Mesenchymal stem cell (in vitro differentiated cells and primary cell): ENCODE data around the gene SNAP47.

Experiments used
- DNase-seq: peaks from one replicate; pipeline ENCODE4 v3.0.0-alpha.2; 2013
- H2AFZ ChIP-seq: one replicate; pipeline ENCODE4 v1.6.1; 2013; ENCODE audit warnings: low read depth, mild to moderate bottlenecking, control low read depth, inconsistent platforms, low read length, moderate library complexity
- H2AK5ac ChIP-seq: 2 replicates; pipeline ENCODE4 v1.6.1; 2013; ENCODE audit warnings: low read length, moderate library complexity, mild to moderate bottlenecking, inconsistent platforms; ENCODE audit not compliant: severe bottlenecking
- H2BK120ac ChIP-seq: one replicate; pipeline ENCODE4 v1.6.1; 2013; ENCODE audit warnings: low read depth, mild to moderate bottlenecking, inconsistent platforms, low read length, moderate library complexity
- H2BK12ac ChIP-seq, 2 experiments: one replicate each; pipeline ENCODE4 v1.6.1; 2013; ENCODE audit warnings: inconsistent platforms in 2 of 2, low read length in 2 of 2, mild to moderate bottlenecking in 2 of 2, moderate library complexity in 2 of 2, control low read depth in 1 of 2
- H2BK15ac ChIP-seq: one replicate; pipeline ENCODE4 v1.6.1; 2013; ENCODE audit warnings: mild to moderate bottlenecking, low read depth, inconsistent platforms; ENCODE audit not compliant: poor library complexity, severe bottlenecking
- H2BK5ac ChIP-seq: 2 replicates; pipeline ENCODE4 v1.6.1; 2013; ENCODE audit warnings: low read depth, mild to moderate bottlenecking, low read length, control low read depth, inconsistent platforms; ENCODE audit not compliant: poor library complexity, severe bottlenecking
- H3K14ac ChIP-seq, 2 experiments: one replicate each; pipeline ENCODE4 v1.6.1; 2013; ENCODE audit warnings: inconsistent platforms in 2 of 2, low read length in 2 of 2, control low read depth in 1 of 2, mild to moderate bottlenecking in 1 of 2, moderate library complexity in 1 of 2
- H3K18ac ChIP-seq, 2 experiments: one replicate each; pipeline ENCODE4 v1.6.1; 2013; ENCODE audit warnings: inconsistent platforms in 2 of 2, low read length in 2 of 2, control low read depth in 1 of 2, low read depth in 1 of 2, mild to moderate bottlenecking in 1 of 2
- H3K23ac ChIP-seq, 2 experiments: one replicate each; pipeline ENCODE4 v1.6.1; 2013; ENCODE audit warnings: inconsistent platforms in 2 of 2, low read length in 2 of 2, mild to moderate bottlenecking in 2 of 2, moderate library complexity in 2 of 2, control low read depth in 1 of 2
- H3K27ac ChIP-seq: 2 replicates; pipeline ENCODE4 v1.5.1; 2013; ENCODE audit warnings: mild to moderate bottlenecking, moderate library complexity, low read length, control low read depth, inconsistent platforms; ENCODE audit not compliant: poor library complexity, severe bottlenecking
- H3K27me3 ChIP-seq, 2 experiments: 2 replicates each; pipeline versions ENCODE4 v1.6.1 to v1.7.0; 2013; ENCODE audit warnings: low read length in 2 of 2, mild to moderate bottlenecking in 2 of 2, moderate library complexity in 2 of 2, control low read depth in 1 of 2, inconsistent platforms in 1 of 2; ENCODE audit not compliant: control insufficient read depth in 1 of 2, insufficient read depth in 1 of 2
- H3K36me3 ChIP-seq, 2 experiments: 2 replicates each; pipeline versions ENCODE4 v1.6.1 to v1.7.0; 2013; ENCODE audit warnings: low read length in 2 of 2, control low read depth in 1 of 2, inconsistent platforms in 1 of 2, low read depth in 1 of 2, mild to moderate bottlenecking in 1 of 2; ENCODE audit not compliant: insufficient read depth in 2 of 2, control insufficient read depth in 1 of 2
- H3K4ac ChIP-seq, 2 experiments: one replicate each; pipeline ENCODE4 v1.6.1; 2013; ENCODE audit warnings: inconsistent platforms in 2 of 2, low read length in 2 of 2, mild to moderate bottlenecking in 2 of 2, moderate library complexity in 2 of 2, control low read depth in 1 of 2, low read depth in 1 of 2
- H3K4me1 ChIP-seq: 2 replicates; pipeline ENCODE4 v1.6.1; 2013; ENCODE audit warnings: low read depth, low read length, control low read depth; ENCODE audit not compliant: control insufficient read depth, insufficient read depth
- H3K4me2 ChIP-seq: 2 replicates; pipeline ENCODE4 v1.6.1; 2013; ENCODE audit warnings: low read length, mild to moderate bottlenecking, inconsistent platforms; ENCODE audit not compliant: poor library complexity, severe bottlenecking
- H3K4me3 ChIP-seq, 2 experiments: 2 replicates each; pipeline versions ENCODE4 v1.5.1 to v1.7.0; 2013; ENCODE audit warnings: low read length in 2 of 2, mild to moderate bottlenecking in 2 of 2, control low read depth in 1 of 2, low read depth in 1 of 2; ENCODE audit not compliant: insufficient read depth in 1 of 2
- H3K79me1 ChIP-seq: replicated peaks from 2 replicates; pipeline ENCODE4 v1.6.1; 2013; ENCODE audit warnings: mild to moderate bottlenecking, control low read depth, low read length, inconsistent platforms; ENCODE audit not compliant: poor library complexity, severe bottlenecking
- H3K9ac ChIP-seq: 2 replicates; pipeline ENCODE4 v1.7.0; 2013; ENCODE audit warnings: mild to moderate bottlenecking, low read length, moderate library complexity
- H3K9me3 ChIP-seq: 2 replicates; pipeline ENCODE4 v1.7.0; 2013; ENCODE audit warnings: mild to moderate bottlenecking, low read length; ENCODE audit not compliant: control insufficient read depth
- H4K8ac ChIP-seq: one replicate; pipeline ENCODE4 v1.6.1; 2013; ENCODE audit warnings: inconsistent platforms, mild to moderate bottlenecking, low read length, moderate library complexity
- H4K91ac ChIP-seq: one replicate; pipeline ENCODE4 v1.6.1; 2013; ENCODE audit warnings: mild to moderate bottlenecking, low read length, inconsistent platforms
- WGBS: methylation state at CpG from one replicate; pipeline ENCODE4 v1.1.7; 2013; ENCODE audit warnings: mixed read lengths; 5-methylcytosine and 5-hydroxymethylcytosine counted together

The SNAP47 gene

DNA sequence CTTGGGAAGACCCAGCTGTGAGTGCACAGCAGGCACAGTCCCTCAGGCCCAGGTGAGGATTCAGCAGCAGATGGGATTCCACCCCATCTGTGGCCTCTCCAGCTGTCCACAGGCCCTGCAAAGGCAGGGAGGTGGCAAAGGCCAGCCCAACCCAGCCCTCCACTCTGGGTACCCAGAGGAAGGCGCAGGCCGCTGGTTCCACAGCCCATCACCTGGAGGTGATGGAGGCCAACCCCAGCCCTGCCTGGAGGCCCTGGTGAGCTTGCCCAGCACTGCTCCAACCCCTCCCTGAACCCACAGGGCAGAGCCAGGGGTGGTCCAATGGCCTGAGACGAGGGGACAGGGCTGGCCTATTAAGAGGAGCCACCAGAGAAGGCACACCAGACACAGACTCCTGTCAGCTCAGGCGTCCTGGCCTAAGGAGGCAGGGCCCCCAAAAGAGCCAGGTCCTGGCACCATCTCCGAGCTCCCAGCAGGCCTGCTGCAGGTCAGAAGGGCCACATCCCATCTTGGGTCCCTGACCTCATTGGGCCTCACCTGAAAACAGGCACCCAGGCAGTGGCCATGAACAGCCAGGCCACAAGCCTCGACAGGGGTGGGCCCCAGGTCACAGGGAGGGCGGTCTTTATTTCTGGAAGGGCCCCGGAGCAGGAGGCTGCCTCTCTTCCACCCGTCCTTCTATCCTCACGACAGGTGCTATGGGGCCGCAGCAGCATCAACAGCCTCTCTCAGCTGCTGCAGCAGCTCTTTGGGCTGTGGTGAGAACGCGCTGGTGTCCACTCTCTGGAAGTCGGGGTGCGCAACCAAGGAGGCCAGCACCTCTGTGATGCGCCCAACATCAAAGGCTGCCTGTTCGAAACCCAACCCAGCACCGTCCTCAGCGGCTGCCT, 3.3 kb upstream of the SNAP47 start:
- H3K4me1 ChIP-seq: peaks cover 60% of the 10 kb centered on the region
- no peak for DNase-seq
- H3K27me3 ChIP-seq: peaks cover 0 to 5% of the 10 kb centered on the region in 2 experiments
- no peak overlapping the region for H3K23ac ChIP-seq
- no peak overlapping the region for H4K91ac ChIP-seq
- no peak overlapping the region for H2BK120ac ChIP-seq
- WGBS: 93% methylated on average over 19 of the region's 19 CpGs
- H3K9me3 ChIP-seq: peaks cover under 1% of the 10 kb centered on the region
- H3K18ac ChIP-seq: no peak overlapping the region
- H3K4me3 ChIP-seq: no peak overlapping the region
- H2BK12ac ChIP-seq: no peak overlapping the region
- no peak overlapping the region for H3K9ac ChIP-seq
- H3K27ac ChIP-seq: no peak overlapping the region
- no peak overlapping the region for H3K14ac ChIP-seq
- no peak overlapping the region for H2BK15ac ChIP-seq
- no peak overlapping the region for H3K4ac ChIP-seq
- no peak overlapping the region for H2AK5ac ChIP-seq
- H2AFZ ChIP-seq: no peak overlapping the region
- no peak overlapping the region for H4K8ac ChIP-seq
- no peak overlapping the region for H3K4me2 ChIP-seq
- peaks cover 41% of the 10 kb centered on the region for H3K79me1 ChIP-seq
- peaks cover 32 to 35% of the 10 kb centered on the region in 2 experiments for H3K36me3 ChIP-seq
- H2BK5ac ChIP-seq: no peak overlapping the region

DNA sequence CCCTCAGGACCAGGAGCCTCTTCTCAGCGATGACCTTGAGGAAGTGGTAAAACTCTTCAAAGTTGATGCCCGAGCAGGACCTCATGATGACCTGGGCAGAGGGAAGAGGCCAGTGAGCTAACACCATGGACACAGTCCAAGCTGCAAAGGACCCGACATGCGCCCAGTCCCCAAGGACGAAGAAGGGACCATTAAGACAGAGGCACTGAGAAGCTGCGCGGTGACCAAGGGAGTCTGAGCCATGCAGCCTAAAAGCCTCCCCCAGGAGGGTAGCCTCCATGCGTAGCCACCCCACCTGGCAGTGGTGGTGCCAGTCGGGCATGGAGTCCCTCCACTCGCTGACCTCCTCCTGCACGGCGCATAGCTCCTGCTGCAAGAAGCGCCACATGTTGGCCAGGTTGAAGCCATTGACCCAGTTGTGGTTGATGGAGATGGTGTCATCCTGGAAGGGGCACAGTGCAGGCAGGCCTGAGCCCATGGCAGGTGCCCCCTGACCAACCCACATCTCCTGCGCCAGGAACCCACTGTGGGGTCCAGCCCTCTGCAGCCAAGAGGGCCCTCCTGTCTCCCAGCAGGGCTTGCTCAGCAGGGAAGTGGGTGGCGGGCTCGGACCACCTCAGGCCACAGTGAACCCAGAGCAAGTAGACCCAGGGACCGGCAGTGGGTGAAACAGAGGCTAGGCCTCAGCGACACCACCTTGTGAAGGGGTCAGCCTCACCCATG, 2.5 kb upstream of the SNAP47 start:
- peaks cover 32 to 35% of the 10 kb centered on the region in 2 experiments for H3K36me3 ChIP-seq
- no peak overlapping the region for H4K8ac ChIP-seq
- no peak overlapping the region for H2BK12ac ChIP-seq
- no peak overlapping the region for H2BK15ac ChIP-seq
- H3K9me3 ChIP-seq: no peaks in the 10 kb centered on the region
- H3K27ac ChIP-seq: no peak overlapping the region
- no peak overlapping the region for H3K4ac ChIP-seq
- no peak overlapping the region for H2BK5ac ChIP-seq
- H2BK120ac ChIP-seq: no peak overlapping the region
- no peak for DNase-seq
- H3K18ac ChIP-seq: no peak overlapping the region
- no peak overlapping the region for H2AFZ ChIP-seq
- H3K14ac ChIP-seq: no peak overlapping the region
- H3K9ac ChIP-seq: no peak overlapping the region
- peaks cover 61% of the 10 kb centered on the region for H3K4me1 ChIP-seq
- H3K23ac ChIP-seq: no peak overlapping the region
- no peak overlapping the region for H4K91ac ChIP-seq
- peaks cover 48% of the 10 kb centered on the region for H3K79me1 ChIP-seq
- WGBS: 95% methylated on average over 18 of the region's 18 CpGs
- H2AK5ac ChIP-seq: no peak overlapping the region
- no peak overlapping the region for H3K4me3 ChIP-seq
- H3K4me2 ChIP-seq: no peak overlapping the region
- no peaks in the 10 kb centered on the region for H3K27me3 ChIP-seq

DNA sequence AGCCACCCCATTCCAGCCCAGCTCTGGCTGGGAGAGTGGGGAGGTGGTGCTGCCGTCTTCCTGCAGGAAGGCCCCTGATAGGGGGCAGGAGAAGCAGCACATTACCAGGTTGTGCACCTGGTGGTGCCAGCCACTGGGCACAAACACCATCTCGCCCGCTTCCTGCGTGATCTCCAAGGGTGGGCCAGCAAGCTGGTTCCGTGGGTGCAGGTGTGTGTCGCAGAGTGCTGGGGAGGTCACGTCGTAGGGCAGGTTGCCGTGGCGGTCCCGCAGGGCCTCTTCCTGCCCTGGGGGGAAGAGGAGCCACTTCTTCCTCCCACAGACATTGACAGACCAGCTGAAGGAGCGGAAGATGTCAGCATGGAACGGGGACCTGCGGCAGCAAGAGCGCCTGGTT, 1.9 kb upstream of the SNAP47 start:
- Histone ChIP-seq H2BK15ac (no peak overlapping the region), H3K4ac (no peak overlapping the region), H3K79me1 (peaks cover 48% of the 10 kb centered on the region)

More for the DNA sequence above, 1.9 kb upstream of the SNAP47 start:
- H3K9me3 ChIP-seq: no peaks in the 10 kb centered on the region
- no peak overlapping the region for H2AFZ ChIP-seq
- peak overlapping the region in 1 of 2 experiments; percentile 97 for H3K4me3 ChIP-seq
- no peak overlapping the region for H2BK12ac ChIP-seq
- no peak overlapping the region for H2AK5ac ChIP-seq
- peaks cover 32 to 35% of the 10 kb centered on the region in 2 experiments for H3K36me3 ChIP-seq
- no peak overlapping the region for H3K18ac ChIP-seq
- peaks cover 57% of the 10 kb centered on the region for H3K4me1 ChIP-seq
- DNase-seq: no peak
- no peak overlapping the region for H3K27ac ChIP-seq
- H3K4me2 ChIP-seq: no peak overlapping the region
- H4K8ac ChIP-seq: no peak overlapping the region
- H2BK120ac ChIP-seq: no peak overlapping the region
- H2BK5ac ChIP-seq: no peak overlapping the region
- H3K27me3 ChIP-seq: no peaks in the 10 kb centered on the region
- H3K9ac ChIP-seq: no peak overlapping the region
- H3K14ac ChIP-seq: no peak overlapping the region
- WGBS: 97% methylated on average over 15 of the region's 15 CpGs
- H4K91ac ChIP-seq: no peak overlapping the region
- no peak overlapping the region for H3K23ac ChIP-seq
